ENCODE results near the gene ATXN1L. TPM values are rescaled to one million over a fixed set of nuclear protein-coding genes. Genes with fewer than 3 reads are reported as not detected.
A peak's percentile ranks its signal among the peaks of the same experiment; 100 is the strongest.

Gene ATXN1L
- polyA plus RNA-seq, 1 donor (not counting 4 experiments of a cell fraction or from before 2014, with no cell fraction given), result 12.8 TPM

DNA sequence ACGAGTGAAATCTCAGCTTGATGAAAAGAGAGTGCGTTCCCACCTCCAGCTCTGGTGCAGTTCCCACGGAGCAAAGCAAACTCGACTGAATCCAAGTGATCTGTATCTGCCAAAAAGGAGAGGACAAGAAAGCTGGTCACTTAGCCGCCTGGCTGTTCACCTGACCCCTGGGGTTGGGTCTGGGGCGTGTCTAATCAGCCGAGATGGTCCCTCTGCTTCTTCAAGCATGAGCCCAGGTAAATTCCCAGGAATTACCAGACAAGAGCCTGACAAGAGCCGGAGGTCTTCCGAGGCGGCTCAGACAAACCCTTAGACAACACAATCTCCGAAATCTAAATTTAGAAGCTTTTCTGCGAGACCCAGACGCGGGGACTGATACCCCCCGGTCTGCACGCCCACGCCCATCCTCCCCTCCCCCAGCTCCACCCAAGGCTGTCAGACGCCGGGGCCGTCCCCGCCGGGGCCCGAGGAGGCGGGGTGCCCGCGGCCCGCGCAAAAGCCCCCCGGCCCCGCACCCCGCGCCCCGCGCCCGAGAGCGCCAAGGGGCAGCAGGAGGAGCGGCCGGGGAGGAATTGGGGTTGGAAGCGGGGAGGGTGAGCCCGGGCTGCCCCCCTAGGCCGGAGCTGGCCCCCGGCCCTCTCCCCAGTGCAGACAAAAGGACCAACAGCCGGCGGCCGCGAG lies 37.5 kb downstream of the ATXN1L start:
- Histone ChIP-seq H3K9ac (ENCODE audit: control insufficient read depth, extremely low read depth, insufficient read depth, low read length) (peak overlapping the region; percentile 75), H3K27me3 (ENCODE audit: control insufficient read depth, extremely low read depth, insufficient read depth, low read length) (no peaks in the 10 kb centered on the region), H4K20me1 (ENCODE audit: control insufficient read depth, extremely low read depth, insufficient read depth, low read length) (no peaks in the 10 kb centered on the region), H3K27ac (ENCODE audit: control insufficient read depth, insufficient read depth, low read length) (peak overlapping the region; percentile 49), H3K4me3 (ENCODE audit: control insufficient read depth in 2 of 3, extremely low read depth in 1 of 3, insufficient read depth in 2 of 3, low read depth in 1 of 3, low read length in 3 of 3) (peak overlapping the region; percentile 74 to 88 (median 87)), H3K4me2 (ENCODE audit: control insufficient read depth, extremely low read depth, insufficient read depth, low read depth, low read length) (peak overlapping the region; percentile 98), H3K79me2 (ENCODE audit: control insufficient read depth, insufficient read depth, low read length) (no peaks in the 10 kb centered on the region), H3K4me1 (ENCODE audit: control insufficient read depth, extremely low read depth, insufficient read depth, low read length) (peaks cover 12% of the 10 kb centered on the region), H3K9me3 (ENCODE audit: control insufficient read depth, low read depth, low read length) (no peaks in the 10 kb centered on the region), H3K9me1 (ENCODE audit: control insufficient read depth, extremely low read depth, insufficient read depth, low read length) (no peaks in the 10 kb centered on the region), H2AFZ (ENCODE audit: control insufficient read depth, low read length) (peak overlapping the region; percentile 97), H3K36me3 (ENCODE audit: control insufficient read depth in 2 of 2, extremely low read depth in 1 of 2, insufficient read depth in 2 of 2, low read length in 2 of 2) (no peaks in the 10 kb centered on the region)
- DNase-seq (ENCODE audit: low read depth, low spot score), result no peak
- no peak for FAIRE-seq
- TF ChIP-seq, protein P1, sequence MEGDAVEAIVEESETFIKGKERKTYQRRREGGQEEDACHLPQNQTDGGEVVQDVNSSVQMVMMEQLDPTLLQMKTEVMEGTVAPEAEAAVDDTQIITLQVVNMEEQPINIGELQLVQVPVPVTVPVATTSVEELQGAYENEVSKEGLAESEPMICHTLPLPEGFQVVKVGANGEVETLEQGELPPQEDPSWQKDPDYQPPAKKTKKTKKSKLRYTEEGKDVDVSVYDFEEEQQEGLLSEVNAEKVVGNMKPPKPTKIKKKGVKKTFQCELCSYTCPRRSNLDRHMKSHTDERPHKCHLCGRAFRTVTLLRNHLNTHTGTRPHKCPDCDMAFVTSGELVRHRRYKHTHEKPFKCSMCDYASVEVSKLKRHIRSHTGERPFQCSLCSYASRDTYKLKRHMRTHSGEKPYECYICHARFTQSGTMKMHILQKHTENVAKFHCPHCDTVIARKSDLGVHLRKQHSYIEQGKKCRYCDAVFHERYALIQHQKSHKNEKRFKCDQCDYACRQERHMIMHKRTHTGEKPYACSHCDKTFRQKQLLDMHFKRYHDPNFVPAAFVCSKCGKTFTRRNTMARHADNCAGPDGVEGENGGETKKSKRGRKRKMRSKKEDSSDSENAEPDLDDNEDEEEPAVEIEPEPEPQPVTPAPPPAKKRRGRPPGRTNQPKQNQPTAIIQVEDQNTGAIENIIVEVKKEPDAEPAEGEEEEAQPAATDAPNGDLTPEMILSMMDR (optimal IDR thresholded peaks at IDR 0.05 in 1 of 3, IDR thresholded peaks at IDR 0.05 in 1 of 3, conservative IDR thresholded peaks at IDR 0.05 in 1 of 3; ENCODE audit: extremely low read depth in 1 of 3, insufficient read depth in 2 of 3, low read length in 3 of 3), result peak in 1 of 3 experiments; percentile 13
- TF ChIP-seq EZH2 (IDR thresholded peaks at IDR 0.05; ENCODE audit: low read length), result no peak
- dilution Hi-C loops (cut with MboI; ENCODE audit: extremely low pct_ligation_motif_present, low sequenced_read_pairs), result no loop called here

DNA sequence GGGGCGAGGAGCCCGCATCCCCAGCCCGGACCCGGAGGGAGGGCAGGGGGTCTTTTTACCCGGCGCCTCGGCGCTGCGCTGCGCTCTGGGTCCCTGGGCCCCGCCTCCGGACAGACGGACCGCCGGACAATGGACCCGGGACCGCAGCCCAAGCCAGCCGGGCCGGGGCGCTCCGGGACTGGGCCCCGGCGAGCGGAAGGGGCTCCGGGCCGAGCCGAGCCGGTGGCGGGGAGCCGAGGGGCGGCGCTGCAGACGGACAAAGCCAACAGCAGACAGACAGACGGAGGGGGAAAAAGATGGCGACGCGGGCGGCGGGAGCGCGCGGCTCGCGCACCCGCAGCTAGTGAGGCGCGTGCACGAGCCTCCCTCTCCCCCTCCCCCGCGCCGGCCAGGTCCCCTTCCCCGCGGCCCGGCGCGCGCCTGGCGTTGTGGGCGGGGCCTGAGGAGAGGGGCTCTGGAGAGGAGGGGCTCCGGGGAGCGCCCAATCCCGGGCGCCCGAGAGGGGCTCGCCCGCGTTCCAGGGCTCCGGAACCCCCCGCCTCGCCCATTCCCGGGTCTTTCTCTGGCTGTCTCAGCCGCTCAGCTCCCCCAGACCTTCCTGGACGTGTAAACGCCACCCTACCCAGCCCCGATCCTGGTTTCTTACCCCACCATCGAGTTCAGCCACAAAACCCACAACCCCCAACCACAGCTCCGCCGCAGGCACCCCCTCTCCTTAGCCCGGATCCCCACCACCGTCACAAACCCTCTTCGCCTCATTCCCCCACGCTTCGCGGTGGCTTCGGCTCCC lies 38.3 kb downstream of the ATXN1L start, which contains the start of gene ZNF821:
TSS of gene ZNF821 (minus strand) at position 334 of the 790 bp plus-strand sequence. CDS start 4,236 bp downstream, outside the sequence.
- H2AFZ ChIP-seq (ENCODE audit: control insufficient read depth, low read length), result peak within 1 kb of the TSS; percentile 97
- H3K27ac ChIP-seq (ENCODE audit: control insufficient read depth, insufficient read depth, low read length), result peak within 1 kb of the TSS; percentile 49
- dilution Hi-C loops (cut with MboI; ENCODE audit: extremely low pct_ligation_motif_present, low sequenced_read_pairs), result no loop called here
- FAIRE-seq, result no peak
- DNase-seq (ENCODE audit: low read depth, low spot score), result no peak
- H3K9ac ChIP-seq (ENCODE audit: control insufficient read depth, extremely low read depth, insufficient read depth, low read length), result peak within 1 kb of the TSS; percentile 75
- peak within 1 kb of the TSS; percentile 74 to 88 (median 87) for H3K4me3 ChIP-seq (ENCODE audit: control insufficient read depth in 2 of 3, extremely low read depth in 1 of 3, insufficient read depth in 2 of 3, low read depth in 1 of 3, low read length in 3 of 3)
- no peaks in the 10 kb centered on the region for H3K9me3 ChIP-seq (ENCODE audit: control insufficient read depth, low read depth, low read length)
- H3K4me2 ChIP-seq (ENCODE audit: control insufficient read depth, extremely low read depth, insufficient read depth, low read depth, low read length), result peak within 1 kb of the TSS; percentile 98
- TF ChIP-seq EZH2 (IDR thresholded peaks at IDR 0.05; ENCODE audit: low read length), result no peak
- TF ChIP-seq, protein P1 (optimal IDR thresholded peaks at IDR 0.05 in 1 of 3, IDR thresholded peaks at IDR 0.05 in 1 of 3, conservative IDR thresholded peaks at IDR 0.05 in 1 of 3; ENCODE audit: extremely low read depth in 1 of 3, insufficient read depth in 2 of 3, low read length in 3 of 3), result peak in 2 of 3 experiments; percentile 20
- H3K79me2 ChIP-seq (ENCODE audit: control insufficient read depth, insufficient read depth, low read length), result no peaks in the 10 kb centered on the region
- H3K27me3 ChIP-seq (ENCODE audit: control insufficient read depth, extremely low read depth, insufficient read depth, low read length), result no peaks in the 10 kb centered on the region
- no peaks in the 10 kb centered on the region for H3K36me3 ChIP-seq (ENCODE audit: control insufficient read depth in 2 of 2, extremely low read depth in 1 of 2, insufficient read depth in 2 of 2, low read length in 2 of 2)
- H3K4me1 ChIP-seq (ENCODE audit: control insufficient read depth, extremely low read depth, insufficient read depth, low read length), result peaks cover 12% of the 10 kb centered on the region
- H3K9me1 ChIP-seq (ENCODE audit: control insufficient read depth, extremely low read depth, insufficient read depth, low read length), result no peaks in the 10 kb centered on the region
- no peaks in the 10 kb centered on the region for H4K20me1 ChIP-seq (ENCODE audit: control insufficient read depth, extremely low read depth, insufficient read depth, low read length)

Data from keratinocyte (primary cell).